ENCODE measurements around the gene DAW1.

The DAW1 gene

DNA sequence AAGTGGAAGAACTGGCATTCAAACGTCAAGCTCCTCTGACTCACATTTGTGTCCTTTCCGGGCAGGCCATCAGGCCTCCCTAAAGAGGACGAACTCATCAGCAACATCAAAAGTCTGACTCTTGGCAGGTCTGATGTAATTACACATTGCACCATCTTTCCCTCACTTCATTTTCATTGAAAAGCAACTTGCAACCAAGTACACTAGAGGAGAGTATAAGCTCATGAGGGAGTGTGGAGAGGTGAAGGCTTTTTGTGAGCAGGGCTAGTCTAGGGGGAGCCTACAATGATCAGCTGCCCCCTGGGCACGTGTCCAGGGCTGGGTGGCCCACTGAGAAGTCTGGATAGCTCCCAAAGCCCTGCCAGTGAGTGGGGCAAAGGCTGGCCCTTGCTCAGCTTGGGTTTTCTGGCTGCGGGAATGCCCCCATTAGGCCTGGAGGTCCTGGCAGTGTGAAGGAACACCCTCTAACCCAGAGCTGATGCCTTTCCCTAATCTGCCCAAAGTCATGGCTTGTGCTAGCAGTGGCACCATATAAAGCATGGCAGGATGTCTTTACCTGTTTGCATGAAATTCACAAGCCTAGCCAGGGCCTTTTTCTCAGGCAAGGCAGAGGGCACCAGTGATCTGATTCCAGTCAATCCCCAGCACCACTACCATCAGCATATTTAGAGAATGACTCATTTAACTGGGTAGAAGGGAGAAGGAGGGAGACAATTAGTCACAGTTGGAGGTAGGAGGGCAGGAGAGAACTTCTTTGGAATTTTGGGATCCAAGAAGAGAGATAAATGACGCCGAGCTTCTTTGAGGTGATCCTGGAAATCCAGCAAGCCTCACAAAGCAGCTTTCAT is 8.5 kb upstream of the DAW1 start:
- no peak for DNase-seq

- DNase-seq = no peak
Measured at GRCh38 chr2:227864161-227864756, 7.2 kb upstream of the DAW1 start.

DNA sequence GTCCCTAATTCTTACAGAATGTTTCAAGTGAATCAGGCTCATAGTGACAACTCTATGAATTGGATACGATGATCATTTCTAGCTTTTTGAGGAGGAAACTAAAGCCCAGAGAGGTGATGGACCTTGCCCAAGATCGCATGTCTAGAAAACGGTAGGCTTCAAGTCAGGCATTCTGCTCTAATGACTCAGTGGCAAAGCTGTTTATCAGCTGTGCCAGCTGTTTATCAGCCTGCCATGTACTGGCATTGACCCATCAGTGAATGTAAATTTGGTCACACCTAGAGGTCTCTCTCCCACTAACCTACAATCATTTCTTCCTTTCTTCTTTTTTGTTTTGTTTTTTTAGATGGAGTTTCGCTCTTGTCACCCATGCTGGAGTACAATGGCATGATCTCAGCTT is 6.1 kb upstream of the DAW1 start:
- DNase-seq = no peak

DNA sequence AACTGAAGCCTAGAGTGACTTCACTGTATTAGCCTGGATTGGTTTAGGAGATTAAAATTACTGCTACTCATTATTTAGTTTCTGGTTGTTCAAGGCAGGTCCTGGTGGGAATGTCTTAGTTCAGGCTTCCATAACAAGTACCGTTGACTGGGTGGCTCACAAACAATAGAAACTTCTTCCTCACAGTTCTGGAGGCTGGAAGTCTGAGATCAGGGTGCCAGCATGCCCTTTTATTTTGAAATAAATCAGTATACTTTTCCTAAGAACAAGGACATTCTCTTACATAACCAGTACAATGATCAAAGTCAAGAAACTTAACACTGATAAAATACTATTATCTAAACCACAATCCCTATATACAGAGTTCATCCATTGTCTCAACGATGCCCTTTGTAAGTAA is 4.0 kb upstream of the DAW1 start:
- DNase-seq = no peak

GRCh38 chr2:227870710-227871374 is 589 bp upstream of the DAW1 start:
- DNase-seq = no peak

- DNase-seq = no peak
Measured at GRCh38 chr2:227872676-227873075, 1.2 kb downstream of the DAW1 start.

- no peak for DNase-seq
Measured at GRCh38 chr2:227876300-227876801, 4.9 kb downstream of the DAW1 start.

DNA sequence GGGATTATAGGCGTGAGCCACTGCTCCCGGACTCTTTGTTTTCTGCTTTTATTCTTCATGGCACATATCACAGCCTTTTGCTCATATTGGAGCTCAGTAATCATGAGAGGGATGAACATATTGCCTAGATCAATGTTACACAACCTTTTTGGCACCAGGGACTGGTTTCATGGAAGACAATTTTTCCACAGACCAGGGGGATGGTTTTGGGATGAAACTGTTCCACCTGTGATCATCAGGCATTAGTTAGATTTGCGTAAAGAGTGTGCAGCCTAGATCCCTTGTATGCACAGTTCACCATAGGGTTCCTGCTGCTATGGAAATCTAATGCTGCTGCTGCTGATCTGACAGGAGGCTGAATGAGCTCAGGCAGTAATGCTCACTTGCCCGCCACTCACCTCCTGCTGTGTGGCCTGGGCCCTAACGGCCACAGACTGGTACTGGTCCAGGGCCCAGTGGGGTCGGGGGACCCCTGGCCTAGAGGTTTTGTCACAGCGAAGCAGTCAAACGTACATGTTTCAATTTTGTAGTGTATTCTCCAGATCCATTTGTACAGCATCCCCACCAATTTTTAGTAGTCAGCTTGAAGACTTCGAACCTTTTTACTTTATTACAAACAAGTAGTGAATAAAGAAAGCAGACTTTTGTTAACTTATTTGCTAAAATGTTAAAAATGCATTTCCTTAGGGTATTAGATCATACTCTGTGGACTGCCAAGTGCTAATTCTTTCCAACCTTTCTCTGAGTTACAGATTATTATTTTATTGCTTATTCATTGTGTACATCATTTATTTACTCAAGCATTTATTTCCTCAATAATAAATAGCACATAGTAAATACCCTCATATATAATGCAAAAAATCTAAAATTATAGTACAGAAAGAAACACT is 6.2 kb downstream of the DAW1 start:
- no peak for DNase-seq

GRCh38 chr2:227880460-227880859 is 9.0 kb downstream of the DAW1 start:
- DNase-seq = no peak

DNA sequence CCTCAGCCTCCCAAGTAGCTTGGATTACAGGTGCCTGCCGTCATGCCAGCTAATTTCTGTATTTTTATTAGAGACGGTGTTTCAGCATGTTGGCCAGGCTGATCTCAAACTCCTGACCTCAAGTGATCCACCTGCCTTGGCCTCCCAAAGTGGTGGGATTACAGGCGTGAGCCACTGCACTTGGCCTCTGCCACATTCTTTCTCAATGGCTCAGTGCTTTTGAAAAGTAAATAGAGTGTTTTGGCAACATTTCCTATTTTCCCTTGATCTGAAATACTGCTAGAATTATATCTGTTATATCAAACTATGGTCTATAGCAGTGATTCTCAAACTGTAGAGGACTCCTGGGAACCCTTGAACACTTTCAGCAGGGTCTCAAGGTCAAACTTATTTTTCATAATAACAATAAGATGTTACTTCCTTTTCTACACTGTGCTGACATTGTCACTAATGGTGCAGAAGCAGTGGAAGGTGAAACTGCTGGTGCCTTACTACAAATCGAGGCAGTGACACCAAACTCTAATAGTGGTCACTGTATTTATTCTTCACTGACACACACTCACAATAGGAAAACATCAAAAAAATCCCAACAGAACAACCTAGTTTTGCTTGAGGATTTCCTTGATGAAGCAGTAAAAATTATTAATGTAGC is 10.6 kb downstream of the DAW1 start:
- peak; percentile 6 for DNase-seq

GRCh38 chr2:227884511-227884947 is 13.1 kb downstream of the DAW1 start:
- DNase-seq = peak; percentile 79

- DNase-seq = no peak
Measured at GRCh38 chr2:227886149-227886548, 14.7 kb downstream of the DAW1 start.

DNA sequence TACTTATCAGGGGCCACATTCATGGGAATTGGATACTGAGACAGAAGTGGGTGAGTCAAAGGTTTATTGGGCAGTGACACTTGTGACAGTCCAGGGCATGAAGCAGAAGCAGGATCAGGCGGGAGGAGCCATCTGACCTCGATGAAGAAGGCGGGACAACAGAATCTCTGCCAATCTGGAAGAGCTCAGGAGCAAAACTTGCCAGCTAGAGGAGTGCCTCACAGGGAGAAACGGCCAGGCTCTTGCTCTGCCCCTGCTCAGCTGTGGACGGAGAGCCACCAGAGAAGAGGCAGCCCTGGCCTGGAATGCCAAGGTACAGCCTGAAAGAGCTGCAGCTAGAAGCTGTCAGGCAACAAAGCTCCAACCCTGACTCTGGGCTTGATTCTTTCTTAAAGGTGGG is 16.9 kb downstream of the DAW1 start:
- DNase-seq = no peak

DNA sequence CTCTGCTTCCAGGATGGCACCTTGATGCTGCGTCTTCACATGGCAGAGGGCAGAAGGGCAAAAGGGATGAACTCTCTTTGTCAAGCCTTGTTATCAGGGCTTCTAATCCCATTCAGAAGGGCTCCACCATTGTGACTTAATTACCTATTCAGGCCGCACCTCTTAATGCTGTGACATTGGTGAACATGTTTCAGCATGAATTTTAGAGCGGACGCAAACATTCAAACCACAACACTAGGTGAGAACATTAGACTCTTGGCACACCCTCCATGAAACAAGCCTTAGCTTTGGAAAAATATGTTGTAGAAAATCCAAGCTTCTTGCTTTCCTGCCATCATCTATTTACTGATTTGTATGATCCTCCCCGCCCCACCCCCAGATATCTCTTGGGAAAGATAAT is 17.9 kb downstream of the DAW1 start:
- DNase-seq = no peak

GRCh38 chr2:227890495-227891079 is 19.2 kb downstream of the DAW1 start:
- DNase-seq = peak; percentile 78

- no peak for DNase-seq
Measured at GRCh38 chr2:227891673-227892072, 20.2 kb downstream of the DAW1 start.

DNA sequence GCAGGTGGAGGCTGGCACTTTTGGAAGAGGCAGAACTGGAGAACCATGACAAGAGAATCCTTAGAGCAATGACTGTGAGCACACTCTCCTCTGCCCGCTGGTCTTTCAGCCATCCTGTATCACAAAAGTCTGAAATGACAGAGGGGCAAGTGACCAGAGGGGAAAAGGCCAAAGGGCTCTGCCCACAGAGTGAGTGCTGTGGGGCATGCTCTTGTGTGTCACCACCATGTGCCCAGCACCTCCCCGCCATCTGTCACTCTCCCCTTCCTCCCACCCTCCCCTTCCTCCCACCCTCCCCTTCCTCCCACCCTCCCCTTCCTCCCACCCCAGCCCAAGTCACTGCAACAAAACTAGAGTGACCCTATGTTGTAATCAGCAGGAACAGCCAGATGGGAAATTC is 31.9 kb downstream of the DAW1 start:
- DNase-seq = no peak

DNA sequence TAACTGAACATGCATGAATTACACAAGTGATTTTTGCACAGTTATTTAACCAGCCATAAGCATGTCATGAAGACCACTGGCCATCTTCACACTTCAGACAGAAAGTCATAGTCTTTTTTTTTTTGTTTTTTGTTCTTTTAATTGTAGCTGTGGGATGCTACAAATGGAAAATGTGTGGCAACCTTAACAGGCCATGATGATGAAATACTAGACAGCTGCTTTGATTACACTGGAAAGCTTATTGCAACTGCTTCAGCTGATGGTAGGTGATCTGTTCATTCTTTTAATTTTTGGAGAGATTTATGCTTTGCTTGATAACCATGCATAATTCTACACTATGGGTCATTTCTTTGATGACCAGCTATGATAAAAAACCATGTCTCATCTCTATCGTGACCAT is 35.6 kb downstream of the DAW1 start:
- DNase-seq = no peak

GRCh38 chr2:227908266-227909054 is 37.0 kb downstream of the DAW1 start:
- no peak for DNase-seq

DNA sequence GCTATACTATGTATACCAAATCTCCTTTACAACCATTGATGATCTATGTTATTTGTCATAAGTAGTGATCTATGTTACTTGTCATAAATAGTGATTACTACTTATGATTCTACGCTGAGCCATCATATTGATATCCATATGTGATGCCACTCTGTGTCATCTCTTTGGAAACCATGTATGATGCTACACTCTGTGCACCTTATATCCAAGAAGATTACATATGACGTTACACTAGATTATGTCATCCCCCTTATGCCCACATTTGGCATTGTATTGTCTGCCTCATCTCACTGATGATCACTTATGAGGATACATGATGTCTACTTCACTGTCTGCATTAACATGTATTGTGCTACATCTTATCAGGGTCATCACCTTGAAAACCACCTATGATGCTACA is 42.9 kb downstream of the DAW1 start:
- DNase-seq = no peak

- DNase-seq = no peak
Measured at GRCh38 chr2:227921648-227922047, 50.2 kb downstream of the DAW1 start.
